HEK293 (cell line): ENCODE data around the gene VAV3.

Experiments used
- CTCF ChIP-seq: fragments of 450-650 bp; formaldehyde crosslinking; IDR thresholded peaks from 2 replicates; pipeline ENCODE4 v1.5.1; 2016; ENCODE audit warnings: missing biosample characterization, missing genetic modification characterization
- PRDM1 ChIP-seq: fragments of 450-650 bp; formaldehyde crosslinking; IDR thresholded peaks from 2 replicates; pipeline ENCODE4; 2016; ENCODE audit warnings: missing biosample characterization, missing genetic modification characterization
- REST ChIP-seq: fragments of 450-650 bp; formaldehyde crosslinking; IDR thresholded peaks from 2 replicates; pipeline ENCODE4 v1.5.1; 2016; ENCODE audit warnings: missing biosample characterization, missing genetic modification characterization
- YY1 ChIP-seq: fragments of 450-650 bp; formaldehyde crosslinking; IDR thresholded peaks from 2 replicates; pipeline ENCODE4 v1.5.1; 2018; ENCODE audit warnings: missing biosample characterization, missing genetic modification characterization
- ZNF155 ChIP-seq: fragments of 450-650 bp; formaldehyde crosslinking; IDR thresholded peaks from 2 replicates; pipeline ENCODE4 v1.5.1; 2016; ENCODE audit warnings: missing biosample characterization, missing genetic modification characterization

- 0 out of 2 replicates have a peak, but pooled peaks have one; percentile 22 for TF ChIP-seq PRDM1 (tag by site-specific recombination)
- TF ChIP-seq CTCF (tag by site-specific recombination): no peak
- no peak for TF ChIP-seq YY1
- TF ChIP-seq REST: no peak
- no peak for TF ChIP-seq ZNF155
These were observed 15.3 kb downstream of the VAV3 start for GRCh38 chr1:107949467-107950253.
